HEK293 (cell line): ENCODE data around the gene HGF.

Source experiments
- BCL11B ChIP-seq: fragments of 450-650 bp; formaldehyde crosslinking; IDR thresholded peaks from 2 replicates; pipeline ENCODE4 v1.5.1; 2016; ENCODE audit warnings: low read depth, missing biosample characterization, missing genetic modification characterization
- IKZF3 ChIP-seq: fragments of 450-650 bp; IDR thresholded peaks from 2 replicates; pipeline ENCODE4 v1.5.0; 2018; ENCODE audit warnings: missing biosample characterization, mild to moderate bottlenecking, missing genetic modification characterization, moderate library complexity
- KLF10 ChIP-seq: fragments of 450-650 bp; IDR thresholded peaks from 2 replicates; pipeline ENCODE4 v1.5.1; 2018; ENCODE audit warnings: missing biosample characterization, mild to moderate bottlenecking, missing genetic modification characterization
- SETDB1 ChIP-seq: IDR thresholded peaks from one replicate; pipeline ENCODE4 v1.6.1; 2017; ENCODE audit warnings: mild to moderate bottlenecking, low read length, moderate library complexity, mixed read lengths; ENCODE audit not compliant: insufficient read length
- ZBTB21 ChIP-seq: fragments of 450-650 bp; formaldehyde crosslinking; IDR thresholded peaks from 2 replicates; pipeline ENCODE4 v1.5.1; 2017; ENCODE audit warnings: missing biosample characterization, missing genetic modification characterization
- ZEB2 ChIP-seq: fragments of 450-650 bp; formaldehyde crosslinking; IDR thresholded peaks from 2 replicates; pipeline ENCODE4 v1.5.1; 2016; ENCODE audit warnings: missing biosample characterization, missing genetic modification characterization
- ZNF184 ChIP-seq: fragments of 450-650 bp; IDR thresholded peaks from 2 replicates; pipeline ENCODE4 v1.5.1; 2018; ENCODE audit warnings: missing biosample characterization, mild to moderate bottlenecking, missing genetic modification characterization
- ZNF2 ChIP-seq: fragments of 450-650 bp; formaldehyde crosslinking; IDR thresholded peaks from 2 replicates; pipeline ENCODE4 v1.5.1; 2016; ENCODE audit warnings: missing biosample characterization, missing genetic modification characterization
- ZNF221 ChIP-seq: fragments of 450-650 bp; formaldehyde crosslinking; IDR thresholded peaks from 2 replicates; pipeline ENCODE4 v1.5.1; 2017; ENCODE audit warnings: missing biosample characterization, missing genetic modification characterization, borderline replicate concordance
- ZNF274 ChIP-seq, 2 experiments: fragments of 200-500 bp in 1 of 2; fragments of 450-650 bp in 1 of 2; sonication (Bioruptor generic) in 1 of 2; formaldehyde crosslinking in 1 of 2; IDR thresholded peaks; 2 replicates each; pipeline versions ENCODE4 v1.5.1 to v1.6.1; 2014 to 2016; ENCODE audit warnings: borderline replicate concordance in 1 of 2, inconsistent platforms in 1 of 2, low read length in 1 of 2, missing biosample characterization in 1 of 2, missing genetic modification characterization in 1 of 2
- ZNF292 ChIP-seq: fragments of 450-650 bp; formaldehyde crosslinking; IDR thresholded peaks from 2 replicates; pipeline ENCODE4 v1.5.1; 2016; ENCODE audit warnings: low read depth, missing biosample characterization, missing genetic modification characterization, borderline replicate concordance
- ZNF501 ChIP-seq: fragments of 450-650 bp; formaldehyde crosslinking; IDR thresholded peaks from 2 replicates; pipeline ENCODE4 v1.5.1; 2016; ENCODE audit warnings: missing biosample characterization, missing genetic modification characterization
- ZNF596 ChIP-seq: fragments of 450-650 bp; IDR thresholded peaks from 2 replicates; pipeline ENCODE4 v1.5.0; 2018; ENCODE audit warnings: missing biosample characterization, mild to moderate bottlenecking, missing genetic modification characterization, moderate library complexity
- ZNF600 ChIP-seq: fragments of 450-650 bp; formaldehyde crosslinking; IDR thresholded peaks from 2 replicates; pipeline ENCODE4 v1.5.1; 2016; ENCODE audit warnings: missing biosample characterization, missing genetic modification characterization
- ZNF645 ChIP-seq: fragments of 450-650 bp; formaldehyde crosslinking; IDR thresholded peaks from 2 replicates; pipeline ENCODE4; 2016; ENCODE audit warnings: missing biosample characterization, missing genetic modification characterization
- ZNF660 ChIP-seq: fragments of 450-650 bp; IDR thresholded peaks from 2 replicates; pipeline ENCODE4 v1.5.1; 2018; ENCODE audit warnings: missing biosample characterization, mild to moderate bottlenecking, missing genetic modification characterization
- ZNF692 ChIP-seq: fragments of 450-650 bp; formaldehyde crosslinking; IDR thresholded peaks from 2 replicates; pipeline ENCODE4 v1.5.1; 2016; ENCODE audit warnings: missing biosample characterization, missing genetic modification characterization
- ZNF701 ChIP-seq: fragments of 450-650 bp; formaldehyde crosslinking; IDR thresholded peaks from 2 replicates; pipeline ENCODE4 v1.5.1; 2016; ENCODE audit warnings: missing biosample characterization, missing genetic modification characterization
- ZNF843 ChIP-seq: fragments of 450-650 bp; formaldehyde crosslinking; IDR thresholded peaks from 2 replicates; pipeline ENCODE4 v1.5.1; 2016; ENCODE audit warnings: missing biosample characterization, missing genetic modification characterization
- ZSCAN5A ChIP-seq: fragments of 450-650 bp; formaldehyde crosslinking; IDR thresholded peaks from 2 replicates; pipeline ENCODE4 v1.5.1; 2016; ENCODE audit warnings: missing biosample characterization, missing genetic modification characterization
- TF ChIP-seq, protein P1 (sequence below): IDR thresholded peaks from 2 replicates; pipeline ENCODE4 v1.6.1; 2011; ENCODE audit warnings: mild to moderate bottlenecking, low read depth, low read length, borderline replicate concordance
- TF ChIP-seq, protein P2 (sequence below): fragments of 450-650 bp; formaldehyde crosslinking; IDR thresholded peaks from 2 replicates; pipeline ENCODE4 v1.5.1; 2016; ENCODE audit warnings: missing biosample characterization, missing genetic modification characterization, borderline replicate concordance
- TF ChIP-seq, protein P3 (sequence below): fragments of 450-650 bp; formaldehyde crosslinking; IDR thresholded peaks from 2 replicates; pipeline ENCODE4 v1.5.1; 2016; ENCODE audit warnings: missing biosample characterization, missing genetic modification characterization
- TF ChIP-seq, protein P4 (sequence below): fragments of 450-650 bp; formaldehyde crosslinking; IDR thresholded peaks from 2 replicates; pipeline ENCODE4 v1.5.1; 2016; ENCODE audit warnings: missing biosample characterization, missing genetic modification characterization
- TF ChIP-seq, protein P5 (sequence below): fragments of 450-650 bp; formaldehyde crosslinking; IDR thresholded peaks from 2 replicates; pipeline ENCODE4 v1.5.1; 2016; ENCODE audit warnings: missing biosample characterization, missing genetic modification characterization

HGF gene

DNA sequence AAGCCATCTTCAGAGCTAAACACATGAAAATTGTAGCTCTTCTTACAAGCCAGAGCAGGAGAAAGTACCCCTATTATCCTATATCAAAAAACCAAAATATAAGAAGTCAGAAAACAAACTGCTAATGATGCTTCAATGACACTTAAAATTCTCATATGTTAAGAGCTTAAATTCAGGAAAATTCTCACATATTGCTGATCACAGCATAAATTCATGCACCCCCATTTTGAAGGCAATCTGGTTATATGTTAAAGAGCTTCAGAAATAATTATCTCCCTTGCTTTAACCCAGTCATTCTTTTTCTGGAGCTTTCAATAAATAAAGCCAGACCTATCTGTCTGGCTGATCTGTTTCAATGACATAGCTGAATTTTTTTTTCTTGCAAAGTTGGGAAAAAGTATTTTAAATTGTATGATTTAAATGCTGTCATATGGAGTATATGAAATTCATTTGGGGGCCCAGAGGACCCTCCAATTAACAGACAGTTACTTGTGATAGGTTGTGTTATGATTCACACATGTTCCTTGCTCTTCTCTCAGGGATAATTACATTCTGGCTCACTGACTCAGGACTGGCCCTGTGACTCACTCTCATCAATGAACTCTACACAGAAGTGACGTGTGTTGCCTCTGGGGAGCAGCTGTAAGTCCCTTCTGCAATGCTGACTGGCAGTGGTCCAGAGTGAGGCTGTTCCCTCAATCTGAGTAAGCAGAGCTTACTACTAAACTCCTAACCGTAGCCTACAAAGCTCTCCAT lies 85.2 kb downstream of the HGF start (continued):
- TF ChIP-seq ZNF701 (tag by site-specific recombination): no peak
- TF ChIP-seq ZBTB21 (tag by site-specific recombination): peak; percentile 75
- TF ChIP-seq ZNF184 (tag by site-specific recombination): 0 out of 2 replicates have a peak, but pooled peaks have one; percentile 64
- TF ChIP-seq ZEB2: peak; percentile 91
- TF ChIP-seq ZNF596 (tag by site-specific recombination): no peak
- peak; percentile 69 for TF ChIP-seq ZNF600
- no peak for TF ChIP-seq ZSCAN5A (tag by site-specific recombination)
- no peak for TF ChIP-seq ZNF292
- no peak for TF ChIP-seq ZNF221 (tag by site-specific recombination)
- no peak for TF ChIP-seq SETDB1
- no peak for TF ChIP-seq ZNF501 (tag by site-specific recombination)
- TF ChIP-seq KLF10: peak; percentile 51
- TF ChIP-seq ZNF645 (tag by site-specific recombination): no peak
- no peak for TF ChIP-seq BCL11B (tag by site-specific recombination)
- TF ChIP-seq, protein P1, sequence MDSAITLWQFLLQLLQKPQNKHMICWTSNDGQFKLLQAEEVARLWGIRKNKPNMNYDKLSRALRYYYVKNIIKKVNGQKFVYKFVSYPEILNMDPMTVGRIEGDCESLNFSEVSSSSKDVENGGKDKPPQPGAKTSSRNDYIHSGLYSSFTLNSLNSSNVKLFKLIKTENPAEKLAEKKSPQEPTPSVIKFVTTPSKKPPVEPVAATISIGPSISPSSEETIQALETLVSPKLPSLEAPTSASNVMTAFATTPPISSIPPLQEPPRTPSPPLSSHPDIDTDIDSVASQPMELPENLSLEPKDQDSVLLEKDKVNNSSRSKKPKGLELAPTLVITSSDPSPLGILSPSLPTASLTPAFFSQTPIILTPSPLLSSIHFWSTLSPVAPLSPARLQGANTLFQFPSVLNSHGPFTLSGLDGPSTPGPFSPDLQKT: no peak
- TF ChIP-seq, protein P2, sequence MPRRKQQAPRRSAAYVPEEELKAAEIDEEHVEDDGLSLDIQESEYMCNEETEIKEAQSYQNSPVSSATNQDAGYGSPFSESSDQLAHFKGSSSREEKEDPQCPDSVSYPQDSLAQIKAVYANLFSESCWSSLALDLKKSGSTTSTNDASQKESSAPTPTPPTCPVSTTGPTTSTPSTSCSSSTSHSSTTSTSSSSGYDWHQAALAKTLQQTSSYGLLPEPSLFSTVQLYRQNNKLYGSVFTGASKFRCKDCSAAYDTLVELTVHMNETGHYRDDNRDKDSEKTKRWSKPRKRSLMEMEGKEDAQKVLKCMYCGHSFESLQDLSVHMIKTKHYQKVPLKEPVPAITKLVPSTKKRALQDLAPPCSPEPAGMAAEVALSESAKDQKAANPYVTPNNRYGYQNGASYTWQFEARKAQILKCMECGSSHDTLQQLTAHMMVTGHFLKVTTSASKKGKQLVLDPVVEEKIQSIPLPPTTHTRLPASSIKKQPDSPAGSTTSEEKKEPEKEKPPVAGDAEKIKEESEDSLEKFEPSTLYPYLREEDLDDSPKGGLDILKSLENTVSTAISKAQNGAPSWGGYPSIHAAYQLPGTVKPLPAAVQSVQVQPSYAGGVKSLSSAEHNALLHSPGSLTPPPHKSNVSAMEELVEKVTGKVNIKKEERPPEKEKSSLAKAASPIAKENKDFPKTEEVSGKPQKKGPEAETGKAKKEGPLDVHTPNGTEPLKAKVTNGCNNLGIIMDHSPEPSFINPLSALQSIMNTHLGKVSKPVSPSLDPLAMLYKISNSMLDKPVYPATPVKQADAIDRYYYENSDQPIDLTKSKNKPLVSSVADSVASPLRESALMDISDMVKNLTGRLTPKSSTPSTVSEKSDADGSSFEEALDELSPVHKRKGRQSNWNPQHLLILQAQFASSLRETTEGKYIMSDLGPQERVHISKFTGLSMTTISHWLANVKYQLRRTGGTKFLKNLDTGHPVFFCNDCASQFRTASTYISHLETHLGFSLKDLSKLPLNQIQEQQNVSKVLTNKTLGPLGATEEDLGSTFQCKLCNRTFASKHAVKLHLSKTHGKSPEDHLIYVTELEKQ (tag by site-specific recombination): peak; percentile 63; the same call in 1 of the 2 replicates
- TF ChIP-seq, protein P3, sequence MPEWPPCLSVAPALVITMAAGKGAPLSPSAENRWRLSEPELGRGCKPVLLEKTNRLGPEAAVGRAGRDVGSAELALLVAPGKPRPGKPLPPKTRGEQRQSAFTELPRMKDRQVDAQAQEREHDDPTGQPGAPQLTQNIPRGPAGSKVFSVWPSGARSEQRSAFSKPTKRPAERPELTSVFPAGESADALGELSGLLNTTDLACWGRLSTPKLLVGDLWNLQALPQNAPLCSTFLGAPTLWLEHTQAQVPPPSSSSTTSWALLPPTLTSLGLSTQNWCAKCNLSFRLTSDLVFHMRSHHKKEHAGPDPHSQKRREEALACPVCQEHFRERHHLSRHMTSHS: no peak
- TF ChIP-seq ZNF692: 0 out of 2 replicates have a peak, but pooled peaks have one; percentile 11
- TF ChIP-seq, protein P4, sequence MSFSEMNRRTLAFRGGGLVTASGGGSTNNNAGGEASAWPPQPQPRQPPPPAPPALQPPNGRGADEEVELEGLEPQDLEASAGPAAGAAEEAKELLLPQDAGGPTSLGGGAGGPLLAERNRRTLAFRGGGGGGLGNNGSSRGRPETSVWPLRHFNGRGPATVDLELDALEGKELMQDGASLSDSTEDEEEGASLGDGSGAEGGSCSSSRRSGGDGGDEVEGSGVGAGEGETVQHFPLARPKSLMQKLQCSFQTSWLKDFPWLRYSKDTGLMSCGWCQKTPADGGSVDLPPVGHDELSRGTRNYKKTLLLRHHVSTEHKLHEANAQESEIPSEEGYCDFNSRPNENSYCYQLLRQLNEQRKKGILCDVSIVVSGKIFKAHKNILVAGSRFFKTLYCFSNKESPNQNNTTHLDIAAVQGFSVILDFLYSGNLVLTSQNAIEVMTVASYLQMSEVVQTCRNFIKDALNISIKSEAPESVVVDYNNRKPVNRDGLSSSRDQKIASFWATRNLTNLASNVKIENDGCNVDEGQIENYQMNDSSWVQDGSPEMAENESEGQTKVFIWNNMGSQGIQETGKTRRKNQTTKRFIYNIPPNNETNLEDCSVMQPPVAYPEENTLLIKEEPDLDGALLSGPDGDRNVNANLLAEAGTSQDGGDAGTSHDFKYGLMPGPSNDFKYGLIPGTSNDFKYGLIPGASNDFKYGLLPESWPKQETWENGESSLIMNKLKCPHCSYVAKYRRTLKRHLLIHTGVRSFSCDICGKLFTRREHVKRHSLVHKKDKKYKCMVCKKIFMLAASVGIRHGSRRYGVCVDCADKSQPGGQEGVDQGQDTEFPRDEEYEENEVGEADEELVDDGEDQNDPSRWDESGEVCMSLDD (tag by site-specific recombination): no peak
- no peak for TF ChIP-seq ZNF274 (IDR thresholded peaks at IDR 0.05; ENCODE audit: low read length)
- TF ChIP-seq ZNF274 (tag by site-specific recombination; IDR thresholded peaks at IDR 0.05; ENCODE audit: borderline replicate concordance): no peak
- peak; percentile 50; the same call in 1 of the 2 replicates for TF ChIP-seq ZNF843 (tag by site-specific recombination)
- TF ChIP-seq ZNF2 (tag by site-specific recombination): 0 out of 2 replicates have a peak, but pooled peaks have one; percentile 33
- TF ChIP-seq IKZF3: no peak
- TF ChIP-seq, protein P5, sequence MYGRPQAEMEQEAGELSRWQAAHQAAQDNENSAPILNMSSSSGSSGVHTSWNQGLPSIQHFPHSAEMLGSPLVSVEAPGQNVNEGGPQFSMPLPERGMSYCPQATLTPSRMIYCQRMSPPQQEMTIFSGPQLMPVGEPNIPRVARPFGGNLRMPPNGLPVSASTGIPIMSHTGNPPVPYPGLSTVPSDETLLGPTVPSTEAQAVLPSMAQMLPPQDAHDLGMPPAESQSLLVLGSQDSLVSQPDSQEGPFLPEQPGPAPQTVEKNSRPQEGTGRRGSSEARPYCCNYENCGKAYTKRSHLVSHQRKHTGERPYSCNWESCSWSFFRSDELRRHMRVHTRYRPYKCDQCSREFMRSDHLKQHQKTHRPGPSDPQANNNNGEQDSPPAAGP (tag by site-specific recombination): peak; percentile 78
- TF ChIP-seq ZNF660 (tag by site-specific recombination): peak; percentile 90
